ENCODE results near the gene GUCA1C. TPM values are rescaled to one million over a fixed set of nuclear protein-coding genes. Genes with fewer than 3 reads are reported as not detected.

GUCA1C gene
- total RNA-seq, 2 donors from 2014 or later, result not detected

GRCh38 chr3:108946292-108947285 is 7.1 kb downstream of the GUCA1C start:
- Histone ChIP-seq H3K27ac (no peak overlapping the region), H3K27me3 (replicated peaks; ENCODE audit: insufficient read depth) (no peaks in the 10 kb centered on the region), H3K4me1 (replicated peaks) (no peaks in the 10 kb centered on the region), H3K9me3 (no peaks in the 10 kb centered on the region), H3K4me3 (no peak overlapping the region), H3K36me3 (no peaks in the 10 kb centered on the region)
- no peak for DNase-seq (ENCODE audit: low spot score)
- TF ChIP-seq POLR2A (IDR thresholded peaks at IDR 0.05), result no peak
- no peak for TF ChIP-seq CTCF (IDR thresholded peaks at IDR 0.05)
- no peak for TF ChIP-seq POLR2AphosphoS5 (IDR thresholded peaks at IDR 0.05)
- 83% methylated on average over 11 of the region's 11 CpGs for WGBS
- intact Hi-C loops (cut with DNase I), result no loop called here

- Histone ChIP-seq H3K4me1 (replicated peaks) (no peaks in the 10 kb centered on the region), H3K27me3 (replicated peaks; ENCODE audit: insufficient read depth) (no peaks in the 10 kb centered on the region), H3K27ac (no peak overlapping the region), H3K9me3 (no peaks in the 10 kb centered on the region), H3K4me3 (no peak overlapping the region), H3K36me3 (no peaks in the 10 kb centered on the region)
- 63% methylated on average over 5 of the region's 5 CpGs for WGBS
- intact Hi-C loops (cut with DNase I), result no loop called here
- DNase-seq (ENCODE audit: low spot score), result no peak
- TF ChIP-seq POLR2A (IDR thresholded peaks at IDR 0.05), result no peak
- no peak for TF ChIP-seq CTCF (IDR thresholded peaks at IDR 0.05)
- TF ChIP-seq POLR2AphosphoS5 (IDR thresholded peaks at IDR 0.05), result no peak
Observed at GRCh38 chr3:108940568-108941263, 13.0 kb downstream of the GUCA1C start.

- intact Hi-C loops (cut with DNase I), result no loop called here
- Histone ChIP-seq H3K4me3 (no peak overlapping the region), H3K27me3 (replicated peaks; ENCODE audit: insufficient read depth) (no peaks in the 10 kb centered on the region), H3K27ac (no peak overlapping the region), H3K4me1 (replicated peaks) (no peaks in the 10 kb centered on the region), H3K36me3 (no peaks in the 10 kb centered on the region), H3K9me3 (no peaks in the 10 kb centered on the region)
- no peak for TF ChIP-seq POLR2AphosphoS5 (IDR thresholded peaks at IDR 0.05)
- TF ChIP-seq POLR2A (IDR thresholded peaks at IDR 0.05), result no peak
- TF ChIP-seq CTCF (IDR thresholded peaks at IDR 0.05), result no peak
- no peak for DNase-seq (ENCODE audit: low spot score)
- 76% methylated on average over 4 of the region's 4 CpGs for WGBS
Observed at GRCh38 chr3:108940166-108940565, 13.5 kb downstream of the GUCA1C start.

- Histone ChIP-seq H3K36me3 (no peaks in the 10 kb centered on the region), H3K4me1 (replicated peaks) (no peaks in the 10 kb centered on the region), H3K9me3 (no peaks in the 10 kb centered on the region), H3K4me3 (no peak overlapping the region), H3K27ac (no peak overlapping the region), H3K27me3 (replicated peaks; ENCODE audit: insufficient read depth) (no peaks in the 10 kb centered on the region)
- intact Hi-C loops (cut with DNase I), result no loop called here
- WGBS, result 70% methylated on average over 8 of the region's 8 CpGs
- no peak for TF ChIP-seq CTCF (IDR thresholded peaks at IDR 0.05)
- TF ChIP-seq POLR2AphosphoS5 (IDR thresholded peaks at IDR 0.05), result no peak
- TF ChIP-seq POLR2A (IDR thresholded peaks at IDR 0.05), result no peak
- no peak for DNase-seq (ENCODE audit: low spot score)
Observed at GRCh38 chr3:108936924-108937689, 16.6 kb downstream of the GUCA1C start.

All from prostate gland (tissue), 2 donors.